Stimulated activated CD4-positive, alpha-beta T cell treated with anti-CD3 and anti-CD28 coated beads, Interleukin-1b, Interleukin-23, amount 100 ng/mL, for 24 hours (primary cell): ENCODE data around the gene BRD1.
"Not testable (repeated sequence)": the region's sequence is repeated elsewhere in the genome, so short reads cannot be mapped to it uniquely, and the experiment has no call there.

ENCODE experiments used
- DNase-seq, 4 experiments: peaks; one replicate each; pipeline ENCODE4 v3.0.0-alpha.2; 2020; ENCODE audit warnings: low read depth in 4 of 4, low spot score in 1 of 4

BRD1 gene

GRCh38 chr22:49785046-49785521 is 42.6 kb downstream of the BRD1 start:
- DNase-seq = no peak

GRCh38 chr22:49784630-49784971 is 43.1 kb downstream of the BRD1 start:
- DNase-seq = no peak

DNA sequence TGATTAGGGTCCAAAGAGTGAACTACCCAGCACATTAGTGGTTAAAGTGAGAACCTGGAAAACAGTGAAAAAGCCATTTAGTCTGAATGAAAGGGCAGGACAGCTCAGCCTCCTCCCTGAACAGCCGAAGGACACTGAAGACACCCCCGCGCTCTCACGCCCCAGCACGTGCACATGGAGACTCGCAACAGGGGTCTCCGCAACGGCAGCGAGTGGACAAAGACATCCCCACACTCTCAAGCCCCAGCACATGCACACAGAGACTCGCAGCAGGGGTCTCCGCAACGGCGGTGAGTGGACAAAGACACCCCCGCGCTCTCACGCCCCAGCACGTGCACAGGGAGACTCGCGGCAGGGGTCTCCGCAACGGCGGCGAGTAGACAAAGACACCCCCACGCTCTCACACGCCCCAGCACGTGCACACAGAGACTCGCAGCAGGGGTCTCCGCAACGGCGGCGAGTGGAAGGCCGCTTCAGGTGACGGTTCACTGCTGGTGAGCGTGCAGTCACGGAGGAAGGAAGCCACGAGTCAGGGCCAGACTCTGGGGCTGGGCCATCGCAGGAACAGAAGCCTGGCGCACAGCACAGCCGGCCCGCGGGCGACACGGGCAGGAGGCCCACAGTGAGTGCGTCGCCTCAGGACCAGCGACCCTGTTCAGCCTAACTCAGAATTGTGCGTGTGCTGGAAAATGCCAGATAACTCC is 43.6 kb downstream of the BRD1 start:
- no peak for DNase-seq

GRCh38 chr22:49783036-49783746 is 44.5 kb downstream of the BRD1 start:
- no peak for DNase-seq

DNA sequence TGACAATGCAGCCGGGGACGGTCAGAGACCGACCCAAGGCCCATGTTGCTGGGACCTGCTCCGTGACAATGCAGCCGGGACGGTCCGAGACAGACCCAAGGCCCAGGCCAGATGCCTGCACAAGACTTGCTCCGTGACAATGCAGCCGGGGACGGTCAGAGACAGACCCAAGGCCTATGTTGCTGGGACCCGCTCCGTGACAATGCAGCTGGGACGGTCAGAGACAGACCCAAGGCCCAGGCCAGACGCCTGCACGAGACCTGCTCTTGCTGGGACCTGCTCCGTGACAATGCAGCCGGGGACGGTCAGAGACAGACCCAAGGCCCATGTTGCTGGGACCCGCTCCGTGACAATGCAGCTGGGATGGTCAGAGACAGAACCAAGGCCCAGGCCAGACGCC is 45.8 kb downstream of the BRD1 start:
- not testable (repeated sequence) for DNase-seq

DNA sequence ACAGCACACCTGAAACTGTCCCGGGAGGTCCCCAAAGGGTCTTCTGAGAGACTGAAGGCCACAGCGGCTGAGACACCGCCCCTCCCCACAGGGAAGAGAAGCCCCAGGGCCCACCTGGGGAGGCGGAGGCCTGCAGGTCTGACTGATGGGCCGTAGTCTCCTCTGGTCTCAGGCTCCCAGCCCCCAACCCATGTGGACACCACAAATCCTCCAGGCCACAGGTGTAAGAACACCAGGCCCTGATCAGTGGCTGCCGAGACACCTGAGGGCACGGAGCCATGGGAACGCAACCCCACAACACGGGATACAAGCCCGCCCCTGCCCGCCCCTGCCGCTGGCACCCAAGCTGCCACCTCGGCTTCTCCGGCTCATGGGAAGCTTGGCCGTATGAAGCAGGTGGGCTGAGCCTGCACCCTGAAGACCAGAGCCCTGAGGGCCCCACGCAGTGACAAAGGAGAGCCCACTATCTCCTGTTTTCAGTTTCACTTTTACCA is 46.3 kb downstream of the BRD1 start:
- no peak for DNase-seq

DNA sequence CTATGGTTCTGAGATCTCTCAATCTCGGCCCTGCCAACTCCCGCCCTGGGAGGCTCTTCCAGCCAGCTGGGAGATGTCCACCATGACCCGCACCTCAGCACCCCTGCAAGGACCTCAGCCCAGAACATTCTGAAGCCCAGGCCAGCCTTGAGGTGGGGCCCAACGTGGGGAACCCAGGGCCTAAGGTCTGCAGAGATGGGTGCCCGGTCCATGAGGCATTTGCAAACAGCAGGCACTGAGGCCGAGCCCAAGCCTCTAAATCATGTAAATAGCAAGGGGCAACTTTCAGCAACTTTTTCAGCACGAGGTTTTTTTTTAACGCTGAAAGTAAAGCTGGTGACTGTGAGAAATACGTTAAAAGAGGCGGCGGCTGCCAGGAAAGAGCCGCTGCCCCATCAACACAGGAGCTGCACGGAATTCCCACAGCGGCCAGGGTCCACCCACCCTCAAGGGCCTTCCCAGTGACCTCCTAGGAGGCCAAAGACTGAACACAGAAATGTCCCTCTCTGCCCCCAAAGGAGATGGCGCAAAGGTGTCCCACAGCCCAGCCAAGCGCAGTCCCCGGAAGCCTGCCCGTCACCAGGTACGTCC is 46.9 kb downstream of the BRD1 start:
- DNase-seq = no peak

DNA sequence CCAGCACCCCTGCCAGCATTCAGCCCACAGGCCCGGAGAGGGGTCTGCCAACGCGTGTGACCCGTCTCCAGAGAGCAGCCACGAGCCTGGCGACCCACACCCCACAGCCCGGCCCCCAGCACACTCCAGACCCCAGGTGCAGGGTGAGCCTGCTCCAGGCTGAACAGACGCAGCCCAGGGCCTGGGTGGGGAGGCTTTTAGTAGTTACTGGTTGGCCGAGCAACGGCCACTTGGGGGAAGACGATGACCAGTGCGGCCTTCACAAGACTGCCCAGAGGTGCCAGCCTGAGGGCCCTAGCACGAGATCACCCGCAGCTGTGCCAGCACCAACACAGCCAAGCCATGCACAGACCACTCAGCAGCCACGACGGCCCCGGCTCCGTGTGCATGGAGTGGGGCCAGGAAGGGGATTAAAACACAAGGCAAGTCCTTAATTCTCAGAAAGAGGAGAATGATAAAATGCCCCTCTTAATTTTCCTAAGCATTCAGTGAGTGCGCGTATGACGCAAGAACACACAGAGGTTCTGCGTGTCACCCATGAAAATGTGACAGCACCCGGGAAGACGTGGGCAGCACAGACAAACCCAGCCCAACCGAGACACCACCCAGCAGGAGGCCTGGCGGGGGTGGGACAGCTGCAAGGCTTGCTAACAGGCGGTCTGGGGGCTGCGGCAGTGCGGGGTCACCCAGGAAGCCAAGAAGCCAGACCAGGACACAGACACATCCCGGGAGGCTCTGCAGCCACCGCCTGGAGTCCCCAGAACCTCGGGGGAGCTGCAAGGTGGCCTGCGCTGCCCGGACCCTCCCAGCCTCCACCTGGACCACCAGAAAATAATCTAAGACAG is 47.6 kb downstream of the BRD1 start:
- DNase-seq = no peak

DNA sequence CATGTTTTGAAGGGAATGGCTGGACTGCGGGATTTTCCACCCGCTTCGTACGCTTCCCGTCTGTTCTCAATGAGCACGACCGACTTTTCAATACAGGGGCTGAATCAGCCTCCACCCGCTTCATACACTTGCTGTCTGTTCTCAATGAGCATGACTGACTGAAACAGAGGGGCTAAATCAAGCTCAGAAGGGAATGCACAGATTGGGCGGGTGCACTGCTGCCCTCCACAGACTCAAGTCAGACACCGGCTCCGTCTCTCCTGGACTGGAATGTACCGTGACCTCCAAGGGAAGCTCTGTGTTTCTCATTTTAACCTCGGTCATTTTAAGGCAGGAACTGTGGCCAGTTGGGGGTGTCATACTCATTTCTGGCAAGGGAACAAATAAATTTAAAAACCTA is 48.5 kb downstream of the BRD1 start:
- DNase-seq = no peak

DNA sequence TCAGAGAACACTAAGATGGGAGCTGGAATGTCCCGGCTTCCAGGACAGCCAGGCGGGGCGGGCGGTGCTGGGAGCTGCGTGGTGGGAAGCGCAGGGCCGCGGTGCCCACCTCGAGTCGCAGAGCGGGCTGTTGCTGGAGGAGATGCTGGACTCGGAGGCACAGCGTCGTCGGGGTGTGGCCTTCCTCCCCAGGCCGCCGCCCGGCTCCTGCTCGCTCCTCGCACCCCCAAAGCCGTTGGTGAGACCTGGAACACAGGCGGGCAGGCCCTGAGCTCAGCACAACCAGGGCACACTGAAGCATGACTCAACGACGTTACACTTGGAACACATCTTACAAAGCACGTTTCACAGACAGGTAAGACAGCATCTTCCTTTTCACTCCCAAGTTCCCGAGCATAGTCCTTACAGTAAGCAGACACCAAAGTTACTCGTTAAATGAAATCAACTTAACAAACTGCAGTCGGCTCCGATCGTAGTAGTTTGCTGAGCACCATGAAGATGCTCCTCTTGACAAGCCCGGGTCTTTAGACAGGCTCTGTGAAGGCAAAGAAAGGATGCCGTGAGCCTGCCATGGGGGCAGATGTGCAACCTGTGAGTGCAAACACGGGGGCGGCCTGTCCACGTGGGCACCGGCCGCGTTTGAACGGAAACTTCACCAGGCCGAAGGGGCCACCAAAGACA is 50.0 kb downstream of the BRD1 start:
- DNase-seq = no peak

GRCh38 chr22:49776891-49777290 is 50.8 kb downstream of the BRD1 start:
- DNase-seq = no peak

DNA sequence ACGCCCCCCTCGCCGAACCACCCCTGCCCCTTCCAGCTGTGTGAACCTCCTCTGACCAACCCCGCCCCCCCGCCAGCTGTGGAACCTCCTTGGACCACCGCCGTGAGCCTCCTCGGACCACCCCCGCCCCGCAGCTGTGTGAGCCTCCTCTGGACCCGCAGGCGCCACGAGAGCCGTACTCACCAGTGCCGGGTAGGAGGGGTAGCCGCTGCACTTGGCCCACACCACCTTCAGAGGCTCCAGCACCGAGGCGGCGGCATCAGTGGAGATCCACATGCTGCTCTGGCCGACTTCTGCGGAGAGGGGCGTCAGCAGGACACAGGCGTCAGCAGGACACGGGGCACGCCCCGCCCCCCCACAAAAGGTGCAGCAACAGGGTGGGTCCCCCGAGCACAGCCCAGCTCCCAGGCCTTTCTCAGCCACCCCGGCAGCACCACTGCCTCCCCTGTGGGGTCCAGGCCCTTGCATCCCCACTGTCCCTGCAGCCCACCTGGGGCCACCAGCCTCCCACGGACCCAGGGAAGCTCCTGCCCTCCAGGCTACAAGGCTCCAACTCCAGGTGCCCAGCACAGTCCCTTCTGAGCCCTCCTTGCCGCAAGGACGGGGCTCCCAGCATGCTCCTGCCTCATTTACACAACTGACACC is 51.7 kb downstream of the BRD1 start:
- no peak for DNase-seq

DNA sequence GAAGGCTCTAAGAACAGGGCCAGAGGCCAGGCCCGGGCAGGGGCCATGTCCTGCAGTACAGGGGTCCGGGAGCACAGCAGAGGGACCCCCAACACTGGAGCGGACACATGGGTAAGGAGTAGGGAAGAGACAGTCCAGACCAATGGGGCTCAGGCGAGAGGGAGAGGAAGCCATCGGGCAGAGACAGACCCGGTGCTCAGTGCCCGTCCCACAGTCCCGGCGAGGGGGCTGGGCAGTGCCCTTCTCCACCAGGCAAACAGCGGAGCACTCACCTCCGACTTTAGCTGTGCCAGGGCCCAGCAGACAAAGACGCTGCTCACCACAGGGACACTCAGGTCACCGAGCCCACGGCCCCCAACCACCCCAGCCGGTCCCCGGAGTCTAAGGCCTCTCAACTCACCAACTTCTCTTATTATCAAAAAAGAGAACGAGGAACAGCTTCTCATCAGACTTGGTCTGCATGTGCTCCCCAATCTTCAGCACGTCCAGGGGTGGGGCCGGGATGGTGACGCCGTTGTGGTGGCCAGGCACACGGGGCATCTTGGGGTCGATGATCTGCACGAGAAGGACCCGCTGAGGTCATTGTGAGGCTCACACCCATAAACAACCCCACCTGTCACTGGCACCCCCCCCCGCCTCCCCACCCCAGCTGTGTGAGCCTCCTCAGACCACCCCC is 52.3 kb downstream of the BRD1 start:
- no peak for DNase-seq

- no peak for DNase-seq
Observed at GRCh38 chr22:49774499-49775151, 53.0 kb downstream of the BRD1 start.

GRCh38 chr22:49774046-49774445 is 53.6 kb downstream of the BRD1 start:
- DNase-seq = no peak

GRCh38 chr22:49773531-49773930 is 54.1 kb downstream of the BRD1 start:
- DNase-seq = no peak

DNA sequence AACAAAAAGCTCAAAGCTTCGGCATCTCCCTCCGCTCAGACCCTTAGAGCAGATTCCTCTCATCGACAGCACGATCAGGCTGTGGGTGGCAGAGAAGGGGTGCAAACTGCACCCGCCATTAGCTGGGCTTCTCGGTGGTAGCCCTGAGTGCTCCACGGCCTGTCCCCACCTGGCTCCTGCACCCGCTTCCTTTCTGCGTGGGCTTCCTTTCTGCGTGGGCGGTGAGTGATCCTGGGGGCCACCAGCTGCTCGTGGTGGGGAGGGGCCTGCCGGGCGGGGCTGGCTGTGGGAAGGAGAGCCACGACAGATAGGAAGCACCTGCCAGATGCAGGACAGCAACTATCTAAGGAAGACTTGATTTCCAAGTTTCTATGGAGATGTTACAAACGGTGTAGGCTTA is 55.0 kb downstream of the BRD1 start:
- DNase-seq = no peak

- no peak for DNase-seq
Observed at GRCh38 chr22:49771266-49772065, 56.2 kb downstream of the BRD1 start.
